HCT116 (cell line): ENCODE measurements around the gene SSUH2. TPM values are rescaled to one million over a fixed set of nuclear protein-coding genes. Genes with fewer than 3 reads are reported as not detected.

Experiments used
- ATAC-seq: fragments of 200-7000 bp; cut with Tn5 transposase; 2 replicates; pipeline ENCODE4 v1.9.1; 2020; ENCODE audit warnings: mild to moderate bottlenecking, moderate library complexity
- BruUV-seq: library from RNA; stranded (reverse); fragments of 400-500 nt; replicated peaks from 2 replicates; lab custom pipeline; 2021; lab: Mats Ljungman, UMichigan
- CTCF ChIA-PET: fragments of 300-600 bp; sonication (Branson Sonifier 250); formaldehyde crosslinking; loops from one replicate; lab custom pipeline; 2021; ENCODE audit warnings: antibody characterized with exemption; lab: Charles Lee
- POLR2A ChIA-PET: fragments of 300-600, 350-600 bp; sonication (Branson Sonifier 250); formaldehyde crosslinking; loops from one replicate; lab custom pipeline; 2021; ENCODE audit warnings: antibody characterized with exemption; lab: Charles Lee
- RAD21 ChIA-PET, 2 experiments: fragments of 300-600 bp; sonication (Branson Sonifier 250); formaldehyde crosslinking; loops; one replicate each; lab custom pipeline; 2023; ENCODE audit warnings: low total read pairs in 2 of 2; ENCODE audit not compliant: uncharacterized antibody in 2 of 2, unreplicated experiment in 2 of 2, low non-redundant PET in 1 of 2; lab: Charles Lee
- DNase-seq: peaks from one replicate; pipeline ENCODE4 v3.0.0-alpha.2; 2010; ENCODE audit warnings: low read depth, low spot score
- H2AFZ ChIP-seq: fragments of 200-600 bp; shearing (Covaris generic), sonication (generic); 2 replicates; pipeline ENCODE4 v1.6.1; 2017; ENCODE audit warnings: low read depth, mixed run types, mixed read lengths, antibody characterized with exemption, low read length; ENCODE audit not compliant: poor library complexity, severe bottlenecking
- H3K27ac ChIP-seq: 2 replicates; pipeline ENCODE4 v1.5.1; 2012; ENCODE audit warnings: low read depth, low read length
- H3K27me3 ChIP-seq: fragments of 200-600 bp; sonication (generic); 2 replicates; pipeline ENCODE4 v1.6.1; 2016; ENCODE audit warnings: mixed run types, low read length, mixed read lengths; ENCODE audit not compliant: insufficient read depth
- H3K36me3 ChIP-seq, 2 experiments: fragments of 200-500 bp in 1 of 2; fragments of 200-600 bp in 1 of 2; sonication (Bioruptor generic) in 1 of 2; sonication (generic) in 1 of 2; 2 replicates each; pipeline versions ENCODE4 v1.5.1 to v1.6.1; 2014 to 2016; ENCODE audit warnings: low read length in 2 of 2, inconsistent platforms in 1 of 2, mixed read lengths in 1 of 2, mixed run types in 1 of 2; ENCODE audit not compliant: insufficient read depth in 2 of 2, control insufficient read depth in 1 of 2
- H3K4me1 ChIP-seq, 2 experiments: fragments of 200-600 bp in 1 of 2; sonication (generic) in 1 of 2; 2 replicates each; pipeline versions ENCODE4 v1.5.1 to v1.6.1; 2012 to 2017; ENCODE audit warnings: low read length in 2 of 2, inconsistent platforms in 1 of 2, mild to moderate bottlenecking in 1 of 2, mixed read lengths in 1 of 2, mixed run types in 1 of 2, moderate library complexity in 1 of 2; ENCODE audit not compliant: insufficient read depth in 2 of 2, control insufficient read depth in 1 of 2
- H3K4me2 ChIP-seq: fragments of 200-600 bp; sonication (generic); 2 replicates; pipeline ENCODE4 v1.6.1; 2017; ENCODE audit warnings: mixed run types, low read length, mixed read lengths
- H3K4me3 ChIP-seq, 2 experiments: fragments of 200-600 bp in 1 of 2; sonication (generic) in 1 of 2; replicated peaks in 1 of 2; 2 replicates each; pipeline ENCODE4 v1.5.1; 2011 to 2016; ENCODE audit warnings: low read length in 2 of 2, control low read depth in 1 of 2, low read depth in 1 of 2, mild to moderate bottlenecking in 1 of 2, mixed read lengths in 1 of 2, mixed run types in 1 of 2
- H3K79me2 ChIP-seq: fragments of 200-600 bp; sonication (generic); 2 replicates; pipeline ENCODE4 v1.6.1; 2017; ENCODE audit warnings: mild to moderate bottlenecking, mixed run types, low read length, moderate library complexity, mixed read lengths; ENCODE audit not compliant: insufficient read depth
- H3K9ac ChIP-seq: fragments of 200-600 bp; sonication (generic); 2 replicates; pipeline ENCODE4 v1.6.1; 2016; ENCODE audit warnings: low read length, mixed read lengths
- H3K9me2 ChIP-seq: fragments of 200-600 bp; sonication (generic), shearing (Covaris generic); 2 replicates; pipeline ENCODE4 v1.6.1; 2017; ENCODE audit warnings: mixed run types, mild to moderate bottlenecking, moderate library complexity; ENCODE audit not compliant: insufficient read depth
- H3K9me3 ChIP-seq, 2 experiments: fragments of 200-500 bp in 1 of 2; fragments of 200-600 bp in 1 of 2; sonication (Bioruptor generic) in 1 of 2; sonication (generic) in 1 of 2; 2 replicates each; pipeline ENCODE4 v1.6.1; 2014 to 2017; ENCODE audit warnings: low read length in 2 of 2, mixed read lengths in 2 of 2, inconsistent platforms in 1 of 2, low read depth in 1 of 2, mild to moderate bottlenecking in 1 of 2, mixed run types in 1 of 2, moderate library complexity in 1 of 2; ENCODE audit not compliant: control insufficient read depth in 1 of 2, insufficient read depth in 1 of 2
- H4K20me1 ChIP-seq: fragments of 200-600 bp; sonication (generic), shearing (Covaris generic); 2 replicates; pipeline ENCODE4 v1.6.1; 2017; ENCODE audit warnings: mixed run types, mild to moderate bottlenecking, moderate library complexity; ENCODE audit not compliant: insufficient read depth
- ATF3 ChIP-seq: IDR thresholded peaks from 2 replicates; pipeline ENCODE4 v1.6.1; 2012
- CBX3 ChIP-seq: IDR thresholded peaks from 2 replicates; pipeline ENCODE4 v1.6.1; 2012; ENCODE audit warnings: low read depth
- CEBPB ChIP-seq: IDR thresholded peaks from 2 replicates; pipeline ENCODE4 v1.6.1; 2012; ENCODE audit warnings: low read depth
- CTCF ChIP-seq, 3 experiments: fragments of 200-600 bp in 1 of 3; sonication (generic) in 1 of 3; IDR thresholded peaks in 2 of 3; conservative IDR thresholded peaks in 1 of 3; 2 replicates each; pipeline ENCODE4 v1.5.1; 2012 to 2017; ENCODE audit warnings: low read depth in 2 of 3, low read length in 2 of 3, antibody characterized with exemption in 1 of 3, borderline replicate concordance in 1 of 3, control low read depth in 1 of 3, mild to moderate bottlenecking in 1 of 3, mixed read lengths in 1 of 3, mixed run types in 1 of 3, moderate library complexity in 1 of 3; ENCODE audit not compliant: insufficient read depth in 1 of 3
- ELF1 ChIP-seq: IDR thresholded peaks from 2 replicates; pipeline ENCODE4 v1.6.1; 2012; ENCODE audit warnings: low read depth, borderline replicate concordance
- EZH2 ChIP-seq: fragments of 200-600 bp; sonication (generic); IDR thresholded peaks from 2 replicates; pipeline ENCODE4 v1.6.1; 2017; ENCODE audit warnings: antibody characterized with exemption, mixed run types
- MAX ChIP-seq: IDR thresholded peaks from 2 replicates; pipeline ENCODE4 v1.6.1; 2012
- POLR2AphosphoS5 ChIP-seq: IDR thresholded peaks from 2 replicates; pipeline ENCODE4 v1.6.1; 2011; ENCODE audit warnings: mild to moderate bottlenecking, low read depth, low read length, moderate library complexity
- RAD21 ChIP-seq: IDR thresholded peaks from 2 replicates; pipeline ENCODE4 v1.6.1; 2012; ENCODE audit warnings: low read depth, mild to moderate bottlenecking
- REST ChIP-seq: IDR thresholded peaks from 2 replicates; pipeline ENCODE4 v1.6.1; 2012; ENCODE audit warnings: low read depth
- SP1 ChIP-seq: IDR thresholded peaks from 2 replicates; pipeline ENCODE4 v1.6.1; 2012; ENCODE audit warnings: low read depth
- SRF ChIP-seq: IDR thresholded peaks from 2 replicates; pipeline ENCODE4 v1.6.1; 2012; ENCODE audit warnings: low read depth
- TCF7L2 ChIP-seq: IDR thresholded peaks from 2 replicates; pipeline ENCODE4 v1.7.0; 2011; ENCODE audit warnings: borderline replicate concordance, inconsistent platforms; ENCODE audit not compliant: insufficient read depth, insufficient read length; ENCODE audit errors: extremely low read depth
- ZFX ChIP-seq: fragments of 450-650 bp; IDR thresholded peaks from 2 replicates; pipeline ENCODE4 v1.6.1; 2017
- intact Hi-C: fragments of 100-400 bp; cut with micrococcal nuclease; formaldehyde crosslinking; loops from 2 replicates; pipeline ENCODE4 v1.10.0; 2022
- total RNA-seq: library from RNA; stranded (reverse); gene quantifications from one replicate; pipeline ENCODE4 v1.2.1, GENCODE V29; 2021; ENCODE audit not compliant: unreplicated experiment

SSUH2 gene
- total RNA-seq, 1 experiment from 2014 or later: 0.76 TPM

GRCh38 chr3:8618950-8619349 is 25.6 kb downstream of the SSUH2 start:
- intact Hi-C loops: no loop called here
- Histone ChIP-seq H3K36me3 (no peaks in the 10 kb centered on the region), H3K9ac (no peak overlapping the region), H3K27ac (no peak overlapping the region), H3K9me2 (no peaks in the 10 kb centered on the region), H4K20me1 (no peaks in the 10 kb centered on the region), H3K27me3 (no peaks in the 10 kb centered on the region), H2AFZ (no peak overlapping the region), H3K4me3 (no peak overlapping the region), H3K79me2 (no peaks in the 10 kb centered on the region), H3K4me2 (no peak overlapping the region), H3K4me1 (no peaks in the 10 kb centered on the region; a peak in 1 of 4 replicates), H3K9me3 (peaks cover 0 to 7% of the 10 kb centered on the region in 2 experiments; a peak in 1 of 4 replicates)
- ChIA-PET POLR2A (no interaction called here), RAD21 (no interaction called here), CTCF (no interaction called here)
- no peak for ATAC-seq
- BruUV-seq: no TSS peak
- TF ChIP-seq SP1 (no peak), CEBPB (no peak), ELF1 (no peak), TCF7L2 (no peak), ATF3 (no peak)
- TF ChIP-seq, all 23 proteins: peak for 0
- no peak for DNase-seq

GRCh38 chr3:8617921-8618320 is 26.7 kb downstream of the SSUH2 start:
- TF ChIP-seq CBX3 (no peak), MAX (no peak), EZH2 (no peak), ATF3 (no peak), SRF (no peak), REST (no peak), ZFX (no peak), POLR2AphosphoS5 (no peak), RAD21 (no peak), CTCF (IDR thresholded peaks at IDR 0.05 in 2 of 3, conservative IDR thresholded peaks at IDR 0.05 in 1 of 3; ENCODE audit: borderline replicate concordance in 1 of 3, insufficient read depth in 1 of 3, low read depth in 2 of 3, low read length in 2 of 3) (no peak)
- TF ChIP-seq, all 23 proteins: peak for 0
- Histone ChIP-seq H3K36me3 (no peaks in the 10 kb centered on the region), H3K9ac (no peak overlapping the region), H3K27ac (no peak overlapping the region), H3K9me2 (no peaks in the 10 kb centered on the region), H3K4me3 (no peak overlapping the region), H3K4me2 (no peak overlapping the region), H3K79me2 (no peaks in the 10 kb centered on the region), H3K4me1 (no peaks in the 10 kb centered on the region; a peak in 1 of 4 replicates), H3K9me3 (peaks cover 0 to 7% of the 10 kb centered on the region in 2 experiments; a peak in 1 of 4 replicates), H2AFZ (no peak overlapping the region), H4K20me1 (no peaks in the 10 kb centered on the region), H3K27me3 (no peaks in the 10 kb centered on the region)
- POLR2A ChIA-PET: no interaction called here
- no peak for ATAC-seq
- intact Hi-C loops: no loop called here
- no peak for DNase-seq
- RAD21 ChIA-PET: no interaction called here
- CTCF ChIA-PET: no interaction called here
- BruUV-seq: no TSS peak
